Measurements from ENCODE around the gene IL31RA.

DNA sequence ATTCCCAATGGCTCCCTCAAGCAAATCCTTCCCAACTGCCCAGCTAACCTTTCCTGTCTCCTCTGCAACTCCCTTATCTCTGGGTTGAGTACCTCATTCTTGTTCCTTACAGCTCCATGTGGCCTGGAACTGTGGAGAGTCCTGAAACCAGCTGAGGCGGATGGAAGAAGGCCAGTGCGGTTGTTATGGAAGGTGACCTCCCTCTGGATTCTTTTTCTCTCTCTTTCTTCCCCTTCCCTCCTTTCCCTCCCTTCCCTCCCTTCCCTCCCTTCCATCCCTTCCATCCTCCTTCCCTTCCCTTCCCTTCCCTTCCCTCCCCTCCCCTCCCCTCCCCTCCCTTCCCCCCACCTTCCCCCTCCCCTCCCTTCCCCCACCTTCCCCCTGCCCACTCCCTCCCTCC lies 45.1 kb downstream of the IL31RA start:
- no peak for TF ChIP-seq FOXP2 (optimal IDR thresholded peaks at IDR 0.05; ENCODE audit: control extremely low read depth, extremely low read length, insufficient read depth)
- no peak for TF ChIP-seq POLR2AphosphoS5 (IDR thresholded peaks at IDR 0.05; ENCODE audit: borderline replicate concordance, low read depth, low read length)
- no peak for TF ChIP-seq EZH2 (IDR thresholded peaks at IDR 0.05)

Data from SK-N-MC (cell line).